Activated CD4-positive, alpha-beta memory T cell treated with anti-CD3 and anti-CD28 coated beads, Interleukin-2, amount 10 ng/mL, durations not matched to agents 7 days and 5 days (primary cell): ENCODE results near the gene KCNJ9. TPM values are rescaled to one million over a fixed set of nuclear protein-coding genes. Genes with fewer than 3 reads are reported as not detected.

ENCODE experiments used
- CTCF ChIA-PET: fragments of 350-600 bp; sonication (Branson Sonifier 250); formaldehyde crosslinking; loops from one replicate; lab custom pipeline; 2021; ENCODE audit warnings: antibody characterized with exemption, inconsistent platforms; lab: Charles Lee
- POLR2A ChIA-PET: fragments of 350-600 bp; sonication (Branson Sonifier 250); formaldehyde crosslinking; loops from one replicate; lab custom pipeline; 2021; ENCODE audit warnings: antibody characterized with exemption; lab: Charles Lee
- DNase-seq: peaks from one replicate; pipeline ENCODE4 v3.0.0-alpha.2; 2020
- H3K27ac Mint-ChIP-seq: one replicate; pipeline ENCODE4 v1.8.0; 2021; ENCODE audit warnings: mild to moderate bottlenecking, mixed read lengths
- H3K27me3 Mint-ChIP-seq: one replicate; pipeline ENCODE4 v1.8.0; 2021; ENCODE audit warnings: mixed read lengths
- H3K36me3 Mint-ChIP-seq: one replicate; pipeline ENCODE4 v1.8.0; 2021; ENCODE audit warnings: low read depth, mixed read lengths
- H3K4me1 Mint-ChIP-seq: one replicate; pipeline ENCODE4 v1.8.0; 2021; ENCODE audit warnings: mixed read lengths
- H3K4me3 Mint-ChIP-seq: one replicate; pipeline ENCODE4 v1.8.0; 2021; ENCODE audit warnings: mild to moderate bottlenecking, mixed read lengths
- H3K9me3 Mint-ChIP-seq: one replicate; pipeline ENCODE4 v1.8.0; 2021; ENCODE audit warnings: mixed read lengths
- total RNA-seq, 2 experiments: library from RNA; stranded (reverse); gene quantifications; one replicate each; pipeline ENCODE4 v1.2.3, GENCODE V29; 2021

Gene KCNJ9
- total RNA-seq, 2 experiments from 2014 or later, result not detected

DNA sequence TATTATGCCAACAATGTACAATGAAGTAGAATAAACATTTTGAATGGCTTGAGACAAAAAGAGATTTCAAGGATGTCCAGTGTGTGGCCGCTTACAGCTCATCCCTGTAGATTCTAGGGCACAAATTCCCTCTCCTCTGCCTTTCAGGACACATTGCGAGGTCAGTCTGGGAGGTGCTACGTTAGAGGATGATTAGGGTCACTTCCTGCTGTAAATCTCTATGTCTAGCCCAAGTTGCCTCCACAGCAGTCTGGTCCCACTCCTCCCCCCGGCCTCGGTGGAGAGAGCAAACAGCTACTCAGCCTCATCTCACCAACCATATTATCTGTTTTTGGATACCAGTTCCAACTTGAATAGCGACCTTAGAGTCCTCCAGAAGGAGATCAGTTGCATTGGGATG lies 28.4 kb upstream of the KCNJ9 start:
- Mint-ChIP-seq H3K36me3 (no peaks in the 10 kb centered on the region), H3K4me1 (no peaks in the 10 kb centered on the region), H3K27me3 (peaks cover 48% of the 10 kb centered on the region), H3K27ac (no peak overlapping the region), H3K4me3 (no peak overlapping the region), H3K9me3 (no peaks in the 10 kb centered on the region)
- ChIA-PET POLR2A (no interaction called here), CTCF (interaction anchor here (0.5 to 5.7 kb wide), 3 partner anchors 25 to 1295 kb away, joined by 3 to 27 read pairs (median 11); no protein-coding TSS in a partner anchor)
- no peak for DNase-seq

DNA sequence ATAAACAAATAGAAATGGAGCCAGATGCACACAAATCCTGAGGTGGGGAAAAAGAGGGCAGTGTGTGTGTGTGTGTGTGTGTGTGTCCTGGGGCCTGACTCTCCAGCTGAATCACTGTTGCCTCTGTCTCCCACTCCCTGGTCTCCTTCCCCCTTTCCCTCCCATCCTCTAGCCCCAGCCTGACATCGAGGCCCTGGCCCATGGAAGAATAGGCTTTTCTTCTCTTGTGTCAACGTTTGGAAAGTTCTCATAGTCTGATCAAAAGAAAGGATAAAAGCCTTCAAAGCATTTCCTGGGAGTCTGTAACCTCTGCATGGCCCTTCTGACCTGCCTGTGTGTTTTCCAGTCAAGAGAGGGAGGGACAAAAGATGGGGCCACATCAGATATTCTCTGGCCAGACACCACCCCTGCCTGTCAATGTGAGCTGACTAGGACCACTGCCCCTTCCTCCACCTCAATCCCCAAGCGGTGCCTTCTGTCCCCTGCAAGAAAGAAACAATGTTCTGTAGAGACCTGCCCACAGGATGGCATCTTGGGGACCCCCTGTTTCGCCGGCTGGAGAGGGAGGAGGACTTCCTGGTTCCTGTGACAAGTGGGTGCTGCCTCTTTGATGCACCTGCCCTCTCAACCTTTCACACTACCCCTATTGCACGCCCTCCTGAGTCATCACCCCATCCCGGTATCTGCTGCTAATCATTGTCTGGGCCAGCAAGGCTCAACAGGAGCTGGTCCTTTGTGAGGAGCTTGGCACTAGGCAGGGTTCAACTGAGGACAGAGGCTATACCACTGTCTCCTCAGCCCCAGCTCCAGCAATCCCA lies 27.6 kb upstream of the KCNJ9 start:
- Mint-ChIP-seq H3K36me3 (no peaks in the 10 kb centered on the region), H3K4me1 (no peaks in the 10 kb centered on the region), H3K27me3 (peaks cover 49% of the 10 kb centered on the region), H3K27ac (no peak overlapping the region), H3K4me3 (no peak overlapping the region), H3K9me3 (no peaks in the 10 kb centered on the region)
- POLR2A ChIA-PET, result no interaction called here
- CTCF ChIA-PET, result interaction anchor here (1.7 to 5.7 kb wide), 2 partner anchors 7 to 25 kb away, joined by 6 to 27 read pairs; no protein-coding TSS in a partner anchor
- DNase-seq, result no peak

DNA sequence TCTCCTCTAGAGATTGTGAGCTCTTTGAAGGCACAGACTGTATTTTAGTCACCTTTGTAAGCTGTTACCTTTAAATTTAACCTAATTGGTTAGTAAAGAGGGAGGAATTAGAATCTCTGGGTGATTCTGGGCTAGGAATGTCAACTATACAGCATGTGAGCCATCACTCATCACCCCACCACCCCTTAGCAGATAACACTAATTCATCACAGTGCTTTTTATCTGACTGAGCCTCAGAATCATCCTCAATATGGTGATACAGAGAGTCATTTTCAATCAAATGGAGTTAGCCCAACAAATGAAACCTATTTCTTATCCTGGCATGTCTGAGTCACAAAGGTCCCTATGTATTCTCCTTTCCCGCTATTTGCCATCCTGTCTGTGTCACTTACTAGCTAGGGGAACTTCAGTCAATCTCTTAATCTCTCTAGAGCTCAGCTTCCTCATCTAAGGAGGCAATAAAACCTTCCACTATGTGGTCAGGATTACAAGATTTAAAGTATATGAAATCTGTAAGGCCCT lies 24.6 kb upstream of the KCNJ9 start:
- no peak for DNase-seq
- Mint-ChIP-seq H3K27me3 (peaks cover 45% of the 10 kb centered on the region), H3K9me3 (no peaks in the 10 kb centered on the region), H3K27ac (no peak overlapping the region), H3K4me3 (no peak overlapping the region), H3K36me3 (no peaks in the 10 kb centered on the region), H3K4me1 (no peaks in the 10 kb centered on the region)
- ChIA-PET POLR2A (no interaction called here), CTCF (interaction anchor here (0.5 to 2.1 kb wide), 2 partner anchors 21 to 347 kb away, joined by 3 to 11 read pairs; no protein-coding TSS in a partner anchor)

DNA sequence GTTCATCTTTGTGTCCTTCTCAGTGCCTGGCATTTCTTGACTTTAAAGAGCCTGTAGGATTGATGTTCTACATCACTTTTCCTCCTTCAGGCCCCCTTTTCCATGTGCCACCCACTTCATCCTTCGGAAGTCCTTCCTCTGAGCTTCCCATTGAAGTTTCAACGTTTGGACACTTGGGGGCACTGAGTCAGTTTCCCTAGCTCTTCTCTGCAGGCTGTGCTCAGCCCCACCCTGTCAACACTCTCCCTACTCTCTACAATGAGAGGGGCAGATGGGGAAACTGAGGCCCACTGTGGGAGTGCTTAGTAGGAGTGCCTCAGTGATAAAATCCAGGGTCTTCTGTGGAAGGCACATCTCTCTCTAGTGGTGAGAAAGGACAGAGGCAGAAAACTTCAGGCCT lies 23.3 kb upstream of the KCNJ9 start:
- POLR2A ChIA-PET, result no interaction called here
- H3K4me3 Mint-ChIP-seq, result no peak overlapping the region
- H3K27ac Mint-ChIP-seq, result no peak overlapping the region
- H3K27me3 Mint-ChIP-seq, result peaks cover 38% of the 10 kb centered on the region
- DNase-seq, result no peak
- no peaks in the 10 kb centered on the region for H3K36me3 Mint-ChIP-seq
- CTCF ChIA-PET, result interaction anchor here (1.2 to 2.1 kb wide), 4 partner anchors 11 to 29 kb away, joined by 3 to 11 read pairs (median 6); no protein-coding TSS in a partner anchor
- no peaks in the 10 kb centered on the region for H3K4me1 Mint-ChIP-seq
- no peaks in the 10 kb centered on the region for H3K9me3 Mint-ChIP-seq

DNA sequence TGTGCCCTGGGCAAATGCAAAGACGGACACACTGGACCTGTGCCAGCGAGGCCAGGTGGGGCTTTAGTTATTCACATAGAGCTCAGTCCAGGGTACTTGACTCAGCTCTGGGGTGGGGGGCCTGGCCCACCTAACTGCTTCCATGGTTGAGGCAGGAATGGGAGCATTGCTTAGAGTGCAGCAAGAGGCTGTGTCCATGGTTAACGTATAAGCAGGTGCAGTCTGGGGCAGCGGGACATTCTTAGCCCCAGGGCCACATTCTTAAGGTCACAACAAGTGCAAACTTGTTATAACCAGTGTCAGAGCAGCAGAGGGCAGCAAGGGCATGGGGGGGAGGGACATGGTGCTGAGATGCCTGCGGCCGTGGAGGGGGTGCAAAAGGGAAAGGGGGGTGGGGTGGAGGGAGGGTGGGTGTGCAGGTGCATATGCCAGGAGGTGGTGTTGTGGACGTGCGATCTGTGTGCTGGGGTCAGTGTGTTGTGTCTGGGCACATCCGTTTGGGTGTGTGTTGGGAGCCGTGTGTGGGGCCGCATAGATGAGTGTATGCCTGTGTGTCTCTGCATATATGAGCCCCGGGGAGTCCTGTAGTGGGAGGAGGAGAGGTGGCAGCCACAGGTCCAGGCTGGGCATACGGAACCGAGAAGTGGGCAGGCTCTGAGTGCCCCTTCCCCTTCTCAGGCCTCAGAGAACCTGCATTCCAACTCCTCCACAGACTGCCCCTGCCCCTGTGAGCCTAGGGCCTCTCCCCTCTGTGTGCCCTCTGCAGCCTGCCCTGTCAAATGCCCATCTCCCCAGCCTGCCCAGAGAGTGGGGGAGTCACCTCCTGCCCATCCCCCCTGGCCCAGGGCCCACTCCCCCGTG lies 19.7 kb upstream of the KCNJ9 start:
- peaks cover 30% of the 10 kb centered on the region for H3K27me3 Mint-ChIP-seq
- no peaks in the 10 kb centered on the region for H3K9me3 Mint-ChIP-seq
- no peaks in the 10 kb centered on the region for H3K36me3 Mint-ChIP-seq
- H3K4me1 Mint-ChIP-seq, result no peaks in the 10 kb centered on the region
- CTCF ChIA-PET, result interaction anchor here (1.9 to 3.9 kb wide), 2 partner anchors 16 to 17 kb away, joined by 8 to 30 read pairs; no protein-coding TSS in a partner anchor
- no peak for DNase-seq
- POLR2A ChIA-PET, result no interaction called here
- H3K4me3 Mint-ChIP-seq, result no peak overlapping the region
- no peak overlapping the region for H3K27ac Mint-ChIP-seq

DNA sequence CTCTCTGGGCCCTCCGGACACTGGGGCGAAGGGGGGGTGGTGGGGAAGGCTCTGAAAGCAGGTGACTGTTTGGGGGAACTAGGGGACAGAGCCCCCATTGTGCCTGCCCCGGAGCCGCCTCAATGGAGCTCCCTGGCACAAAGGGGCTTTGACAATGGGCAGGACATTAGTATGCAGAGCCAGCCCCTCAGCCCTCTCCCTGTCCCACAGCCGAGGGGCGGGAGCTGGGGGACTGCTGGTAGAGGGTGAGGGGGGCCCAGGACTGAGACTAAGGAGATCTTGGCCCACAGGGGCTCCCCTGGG lies 19.2 kb upstream of the KCNJ9 start:
- Mint-ChIP-seq H3K27me3 (peaks cover 30% of the 10 kb centered on the region), H3K4me3 (no peak overlapping the region), H3K27ac (no peak overlapping the region), H3K36me3 (no peaks in the 10 kb centered on the region), H3K9me3 (no peaks in the 10 kb centered on the region), H3K4me1 (no peaks in the 10 kb centered on the region)
- POLR2A ChIA-PET, result no interaction called here
- CTCF ChIA-PET, result interaction anchor here (1.3 to 3.9 kb wide), 2 partner anchors 16 to 23 kb away, joined by 5 to 30 read pairs; no protein-coding TSS in a partner anchor
- DNase-seq, result no peak

DNA sequence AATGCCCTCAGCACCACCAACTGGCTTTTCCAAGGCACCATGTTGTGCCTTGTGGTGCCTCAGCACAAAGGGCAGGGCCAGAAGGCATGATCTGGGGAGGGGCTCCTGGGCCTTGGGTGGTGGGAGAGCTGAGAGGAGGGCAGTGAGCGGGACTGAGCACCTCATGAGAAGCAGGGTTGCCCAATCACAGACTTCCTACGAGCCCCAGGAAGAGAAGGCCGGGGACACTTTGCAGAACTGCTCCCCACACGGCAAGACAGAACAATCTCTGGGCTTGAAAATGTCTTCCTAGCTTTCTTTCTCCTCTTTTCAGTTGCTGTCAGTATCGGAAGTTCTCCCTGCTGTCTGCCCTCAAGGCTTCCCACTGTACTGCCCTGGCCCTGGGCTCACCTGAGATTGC lies 18.2 kb upstream of the KCNJ9 start:
- H3K4me1 Mint-ChIP-seq, result no peaks in the 10 kb centered on the region
- no peak for DNase-seq
- H3K27ac Mint-ChIP-seq, result no peak overlapping the region
- no peaks in the 10 kb centered on the region for H3K9me3 Mint-ChIP-seq
- H3K36me3 Mint-ChIP-seq, result no peaks in the 10 kb centered on the region
- H3K27me3 Mint-ChIP-seq, result peaks cover 35% of the 10 kb centered on the region
- ChIA-PET CTCF (interaction anchor here (1.3 to 3.9 kb wide), 3 partner anchors 15 to 22 kb away, joined by 5 to 30 read pairs (median 12); no protein-coding TSS in a partner anchor), POLR2A (no interaction called here)
- H3K4me3 Mint-ChIP-seq, result no peak overlapping the region

DNA sequence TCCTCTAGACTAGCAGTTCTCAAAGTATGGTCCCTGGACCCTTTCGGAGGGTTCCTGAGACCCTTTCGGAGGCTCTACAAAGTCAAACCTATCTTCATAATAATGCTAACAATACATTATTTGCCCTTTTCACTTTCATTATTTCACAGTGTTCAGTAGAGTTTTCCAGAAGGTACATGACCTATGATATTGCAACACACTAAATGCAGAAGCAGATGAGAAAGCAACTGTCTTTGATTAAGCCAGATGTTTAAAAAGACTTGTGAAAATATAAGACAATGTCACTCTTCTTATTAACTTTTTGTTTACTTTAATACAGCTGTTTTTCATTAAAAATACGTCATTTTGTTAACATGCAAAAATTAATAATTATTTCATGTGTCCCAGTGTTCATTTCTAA lies 17.2 kb upstream of the KCNJ9 start:
- DNase-seq, result no peak

DNA sequence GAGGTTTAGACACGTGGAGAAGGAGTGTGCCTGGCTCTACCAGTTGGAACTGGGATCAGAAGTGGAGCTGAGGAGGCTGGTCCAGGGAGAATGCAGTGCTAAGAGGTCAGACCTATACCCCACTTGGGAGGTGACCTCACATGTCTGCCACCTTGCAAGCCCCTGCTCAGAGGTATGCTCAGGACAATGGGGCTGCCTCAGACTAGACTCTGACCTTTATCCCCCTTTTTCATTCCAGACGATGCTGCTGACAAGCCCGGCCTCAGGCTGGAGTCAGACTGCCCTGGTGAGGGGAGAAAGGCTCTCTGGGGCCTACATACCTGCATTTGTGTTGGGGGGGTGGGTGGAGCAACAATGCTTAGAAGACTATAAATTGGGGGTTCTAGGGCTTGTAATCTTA lies 16.6 kb upstream of the KCNJ9 start:
- DNase-seq, result no peak
- H3K36me3 Mint-ChIP-seq, result no peaks in the 10 kb centered on the region
- peaks cover 2% of the 10 kb centered on the region for H3K4me1 Mint-ChIP-seq
- no peak overlapping the region for H3K4me3 Mint-ChIP-seq
- ChIA-PET CTCF (interaction anchor here (2.2 to 3.9 kb wide), 2 partner anchors 14 to 18 kb away, joined by 12 to 30 read pairs; no protein-coding TSS in a partner anchor), POLR2A (no interaction called here)
- no peaks in the 10 kb centered on the region for H3K9me3 Mint-ChIP-seq
- peaks cover 40% of the 10 kb centered on the region for H3K27me3 Mint-ChIP-seq
- no peak overlapping the region for H3K27ac Mint-ChIP-seq

More for the DNA sequence above, 17.2 kb upstream of the KCNJ9 start:
- POLR2A ChIA-PET, result no interaction called here
- Mint-ChIP-seq H3K4me3 (no peak overlapping the region), H3K4me1 (no peaks in the 10 kb centered on the region), H3K27me3 (peaks cover 38% of the 10 kb centered on the region), H3K27ac (no peak overlapping the region), H3K36me3 (no peaks in the 10 kb centered on the region), H3K9me3 (no peaks in the 10 kb centered on the region)
- CTCF ChIA-PET, result interaction anchor here (2.2 to 3.9 kb wide), 2 partner anchors 14 to 18 kb away, joined by 12 to 30 read pairs; no protein-coding TSS in a partner anchor

DNA sequence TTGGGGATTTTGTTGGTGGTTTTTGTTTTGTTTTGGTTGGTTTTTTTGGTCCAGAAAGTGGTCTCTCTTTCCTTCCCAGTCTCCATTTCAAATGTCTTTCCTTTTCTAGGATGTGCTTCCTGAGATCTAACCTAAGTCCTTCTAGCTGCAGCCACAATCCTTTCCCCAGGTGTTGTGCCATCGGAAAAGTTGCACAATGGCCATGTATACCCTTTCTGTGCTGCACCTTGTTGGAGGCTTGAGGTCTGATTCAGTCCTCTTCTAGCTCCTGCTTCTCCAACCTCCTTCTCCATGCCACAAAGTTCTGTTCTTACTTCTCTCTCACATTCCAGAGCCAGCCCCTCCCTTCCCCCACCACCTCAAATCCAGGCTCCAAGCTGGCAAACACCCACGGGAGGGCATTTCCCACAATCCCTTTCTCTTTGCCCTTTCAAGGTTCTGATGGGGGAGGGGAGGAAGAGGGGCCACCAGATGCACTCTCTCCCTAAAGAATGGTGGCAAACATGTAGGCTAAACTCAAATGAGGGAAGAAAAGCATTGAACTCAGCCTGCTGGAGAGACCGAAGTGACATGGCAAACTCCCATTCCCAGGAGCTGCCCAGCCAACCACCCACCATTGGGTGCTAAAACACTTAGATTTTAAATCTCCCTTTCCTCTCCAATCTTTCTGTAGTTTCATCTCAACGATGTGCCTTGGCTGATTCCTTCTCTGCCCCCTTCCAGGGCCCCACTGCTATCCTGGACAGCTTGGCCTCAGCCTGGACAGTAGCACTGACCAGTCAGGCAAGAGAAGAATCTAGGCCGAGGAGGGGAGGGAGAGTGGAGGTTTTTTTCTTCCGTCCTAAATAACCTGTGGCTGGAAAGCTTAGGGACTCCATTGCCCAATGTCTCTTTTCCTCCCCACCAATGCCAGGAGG lies 14.3 kb upstream of the KCNJ9 start:
- H3K27ac Mint-ChIP-seq, result no peak overlapping the region
- DNase-seq, result no peak
- no peaks in the 10 kb centered on the region for H3K36me3 Mint-ChIP-seq
- no peak overlapping the region for H3K4me3 Mint-ChIP-seq
- H3K4me1 Mint-ChIP-seq, result peaks cover 18% of the 10 kb centered on the region
- ChIA-PET CTCF (interaction anchor here (0.6 to 3.2 kb wide), 4 partner anchors 12 to 34 kb away, joined by 3 to 22 read pairs (median 8); no protein-coding TSS in a partner anchor), POLR2A (interaction anchor here (0.6 kb wide), 1 partner anchor 11 kb away, joined by 3 read pairs; no protein-coding TSS in a partner anchor)
- H3K27me3 Mint-ChIP-seq, result peaks cover 55% of the 10 kb centered on the region
- no peaks in the 10 kb centered on the region for H3K9me3 Mint-ChIP-seq

DNA sequence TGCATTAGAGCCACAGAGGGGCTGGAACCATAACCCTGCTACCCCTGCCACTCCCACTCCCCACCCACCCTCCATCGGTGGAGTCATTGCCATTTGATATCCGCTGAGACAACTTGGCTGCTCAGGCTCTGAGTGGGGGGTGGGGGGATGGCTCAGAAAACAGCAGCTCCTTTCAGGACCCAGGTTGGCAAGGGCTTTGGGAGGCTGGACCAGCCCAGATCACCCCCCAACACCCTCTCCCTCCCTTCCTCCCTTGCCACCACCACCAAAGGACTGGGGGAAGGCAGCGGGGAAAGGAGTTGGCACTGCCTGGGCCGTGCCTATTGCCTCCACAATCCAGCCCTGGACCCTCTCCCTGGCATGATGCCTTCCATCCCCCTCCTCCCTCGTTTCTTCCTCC lies 13.1 kb upstream of the KCNJ9 start:
- H3K27me3 Mint-ChIP-seq, result peaks cover 56% of the 10 kb centered on the region
- CTCF ChIA-PET, result interaction anchor here (2.6 to 3.2 kb wide), 2 partner anchors 11 to 22 kb away, joined by 13 to 22 read pairs; no protein-coding TSS in a partner anchor
- DNase-seq, result no peak

More for the DNA sequence above, 13.1 kb upstream of the KCNJ9 start:
- Mint-ChIP-seq H3K36me3 (no peaks in the 10 kb centered on the region), H3K9me3 (no peaks in the 10 kb centered on the region), H3K4me1 (peaks cover 18% of the 10 kb centered on the region), H3K27ac (no peak overlapping the region), H3K4me3 (no peak overlapping the region)
- POLR2A ChIA-PET, result no interaction called here
